ENCODE measurements around the gene DXO.

- TF ChIP-seq GATA2 (IDR thresholded peaks at IDR 0.05; ENCODE audit: low read depth, low read length) (no peak), GATA3 (IDR thresholded peaks at IDR 0.05; ENCODE audit: low read depth, low read length) (no peak)
These were observed 502 bp downstream of the DXO start for GRCh38 chr6:31971279-31971992.

Measured in SH-SY5Y (cell line).